ENCODE data around the gene KRT3. TPM values are rescaled to one million over a fixed set of nuclear protein-coding genes. Genes with fewer than 3 reads are reported as not detected.

Gene KRT3
- total and polyA plus RNA-seq, 10 donors, result not detected

- intact Hi-C loops (cut with DNase I; ENCODE audit: low total_unique reads), result no loop called here
- 73 to 85% (median 81%) methylated on average over 8 of the region's 8 CpGs for WGBS, 5 donors
- H3K9me3 ChIP-seq, result peaks cover 3 to 24% (median 22%) of the 10 kb centered on the region in 8 donors
Observed at GRCh38 chr12:52756281-52756960, 39.5 kb downstream of the KRT3 start.

GRCh38 chr12:52755533-52755932 lies 40.4 kb downstream of the KRT3 start:
- no peaks in the 10 kb centered on the region for H3K36me3 ChIP-seq
- H3K4me1 ChIP-seq, result no peaks in the 10 kb centered on the region
- WGBS, 5 donors, result 73 to 91% (median 89%) methylated on average over 3 of the region's 3 CpGs
- no peak overlapping the region for H3K27ac ChIP-seq
- intact Hi-C loops (cut with DNase I; ENCODE audit: low total_unique reads), result no loop called here
- TF ChIP-seq POLR2A (IDR thresholded peaks at IDR 0.05) (no peak), POLR2AphosphoS5 (IDR thresholded peaks at IDR 0.05) (no peak), CTCF (IDR thresholded peaks at IDR 0.05 in 8 of 11, conservative IDR thresholded peaks at IDR 0.05 in 3 of 11) (no peak)
- no peak for DNase-seq
- no peak overlapping the region for H3K4me3 ChIP-seq
- peaks cover 3 to 16% (median 13%) of the 10 kb centered on the region in 8 donors for H3K9me3 ChIP-seq
- peaks cover 0 to 45% (median 0%) of the 10 kb centered on the region in 7 donors for H3K27me3 ChIP-seq (replicated peaks in 1 of 7)

More at GRCh38 chr12:52756281-52756960, 39.5 kb downstream of the KRT3 start:
- Histone ChIP-seq H3K4me1 (no peaks in the 10 kb centered on the region), H3K36me3 (no peaks in the 10 kb centered on the region), H3K27ac (no peak overlapping the region), H3K27me3 (replicated peaks in 1 of 7) (peaks cover 0 to 45% (median 0%) of the 10 kb centered on the region in 7 donors), H3K4me3 (no peak overlapping the region)
- no peak for TF ChIP-seq CTCF (IDR thresholded peaks at IDR 0.05 in 8 of 11, conservative IDR thresholded peaks at IDR 0.05 in 3 of 11)
- no peak for TF ChIP-seq POLR2A (IDR thresholded peaks at IDR 0.05)
- no peak for TF ChIP-seq POLR2AphosphoS5 (IDR thresholded peaks at IDR 0.05)
- DNase-seq, result no peak

GRCh38 chr12:52754135-52754534 lies 41.8 kb downstream of the KRT3 start:
- no peak overlapping the region for H3K27ac ChIP-seq

More at GRCh38 chr12:52754135-52754534, 41.8 kb downstream of the KRT3 start:
- H3K27me3 ChIP-seq (replicated peaks in 1 of 7), result peaks cover 0 to 44% (median 0%) of the 10 kb centered on the region in 7 donors
- intact Hi-C loops (cut with DNase I; ENCODE audit: low total_unique reads), result no loop called here
- no peak for TF ChIP-seq CTCF (IDR thresholded peaks at IDR 0.05 in 8 of 11, conservative IDR thresholded peaks at IDR 0.05 in 3 of 11)
- no peak for TF ChIP-seq POLR2A (IDR thresholded peaks at IDR 0.05)
- no peak for TF ChIP-seq POLR2AphosphoS5 (IDR thresholded peaks at IDR 0.05)
- H3K4me1 ChIP-seq, result no peaks in the 10 kb centered on the region
- H3K36me3 ChIP-seq, result no peaks in the 10 kb centered on the region
- no peak for DNase-seq
- no peak overlapping the region for H3K4me3 ChIP-seq
- peaks cover 0 to 2% (median 0%) of the 10 kb centered on the region in 8 donors for H3K9me3 ChIP-seq

Measured in spleen (tissue), 11 donors.